Measurements from ENCODE around the gene TECR. TPM values are rescaled to one million over a fixed set of nuclear protein-coding genes. Genes with fewer than 3 reads are reported as not detected.

Gene TECR
- total and polyA plus RNA-seq, 2 of the 13 experiments (the other 11 are each of a cell fraction or from before 2014, with no cell fraction given) = 54.9 to 121 TPM

GRCh38 chr19:14495672-14496028 lies 33.7 kb upstream of the TECR start (continued):
- 0 out of 2 replicates have a peak, but pooled peaks have one; percentile 20 for TF ChIP-seq ZNF281 (CRISPR knock-in tag; IDR thresholded peaks at IDR 0.05; ENCODE audit: borderline replicate concordance)
- peak; percentile 27; the same call in 1 of the 2 replicates for TF ChIP-seq ZNF768 (CRISPR knock-in tag; IDR thresholded peaks at IDR 0.05)
- TF ChIP-seq NFE2 (CRISPR knock-in tag; IDR thresholded peaks at IDR 0.05) = no peak
- no peak for TF ChIP-seq MED8 (CRISPR knock-in tag; IDR thresholded peaks at IDR 0.05; ENCODE audit: insufficient replicate concordance)
- no peak for TF ChIP-seq PAF1 (CRISPR knock-in tag; IDR thresholded peaks at IDR 0.05)
- TF ChIP-seq NR2F1 (CRISPR knock-in tag; IDR thresholded peaks at IDR 0.05) = no peak
- TF ChIP-seq THYN1 (CRISPR knock-in tag; IDR thresholded peaks at IDR 0.05; ENCODE audit: borderline replicate concordance, low read depth) = no peak
- peak; percentile 19; the same call in 1 of the 2 replicates for TF ChIP-seq FOXC1 (CRISPR knock-in tag; IDR thresholded peaks at IDR 0.05; ENCODE audit: borderline replicate concordance)
- TF ChIP-seq HDAC6 (IDR thresholded peaks at IDR 0.05; ENCODE audit: low read depth, low read length) = no peak
- 0 out of 2 replicates have a peak, but pooled peaks have one; percentile 1 for TF ChIP-seq MXD1 (CRISPR knock-in tag; IDR thresholded peaks at IDR 0.05)
- peak; percentile 51; the same call in 1 of the 2 replicates for TF ChIP-seq ETS1 (CRISPR knock-in tag; IDR thresholded peaks at IDR 0.05)
- TF ChIP-seq LBX2 (CRISPR knock-in tag; IDR thresholded peaks at IDR 0.05; ENCODE audit: borderline replicate concordance) = no peak
- TF ChIP-seq JUN (CRISPR knock-in tag; IDR thresholded peaks at IDR 0.05) = no peak
- TF ChIP-seq MLLT10 (CRISPR knock-in tag; IDR thresholded peaks at IDR 0.05) = no peak
- TF ChIP-seq ZNF775 (CRISPR knock-in tag; IDR thresholded peaks at IDR 0.05; ENCODE audit: borderline replicate concordance) = no peak
- TF ChIP-seq ZBTB46 (CRISPR knock-in tag; IDR thresholded peaks at IDR 0.05; ENCODE audit: borderline replicate concordance) = no peak
- TF ChIP-seq ZNF260 (CRISPR knock-in tag; IDR thresholded peaks at IDR 0.05; ENCODE audit: borderline replicate concordance, low read depth) = no peak
- no peak for TF ChIP-seq FIP1L1 (IDR thresholded peaks at IDR 0.05; ENCODE audit: borderline replicate concordance, insufficient read depth, low read depth, low read length)
- TF ChIP-seq ARID2 (CRISPR knock-in tag; IDR thresholded peaks at IDR 0.05; ENCODE audit: borderline replicate concordance) = no peak
- no peak for TF ChIP-seq ATF7 (IDR thresholded peaks at IDR 0.05)
- TF ChIP-seq ATF7 (CRISPR knock-in tag; IDR thresholded peaks at IDR 0.05) = no peak
- TF ChIP-seq SOX6 (IDR thresholded peaks at IDR 0.05) = no peak
- TF ChIP-seq SOX6 (CRISPR knock-in tag; IDR thresholded peaks at IDR 0.05) = no peak
- no peak for TF ChIP-seq CC2D1A (CRISPR knock-in tag; IDR thresholded peaks at IDR 0.05)
